GM23338 (cell line): ENCODE data around the gene RAD21L1. TPM values are rescaled to one million over a fixed set of nuclear protein-coding genes. Genes with fewer than 3 reads are reported as not detected.

Experiments used
- ATAC-seq: fragments of 200-7000 bp; cut with Tn5 transposase; 3 replicates; pipeline ENCODE4 v1.9.1; 2020
- DNase-seq: peaks from one replicate; pipeline ENCODE4 v3.0.0-alpha.2; 2015; ENCODE audit warnings: low spot score
- H2AFZ ChIP-seq: fragments of 200-600 bp; sonication (generic); 2 replicates; pipeline ENCODE4 v1.8.0; 2016; ENCODE audit warnings: antibody characterized with exemption, mild to moderate bottlenecking, moderate library complexity
- H3F3A ChIP-seq: fragments of 200-600 bp; sonication (generic); replicated peaks from 2 replicates; pipeline ENCODE4 v1.8.0; 2017; ENCODE audit warnings: antibody characterized with exemption, mixed run types, low read depth
- H3K27ac ChIP-seq: fragments of 200-600 bp; sonication (generic); 2 replicates; pipeline ENCODE4 v1.6.1; 2016; ENCODE audit warnings: low read depth
- H3K27me3 ChIP-seq: fragments of 200-600 bp; sonication (generic); 2 replicates; pipeline ENCODE4 v1.8.0; 2016; ENCODE audit warnings: mild to moderate bottlenecking, mixed run types, moderate library complexity; ENCODE audit not compliant: insufficient read depth
- H3K36me3 ChIP-seq: fragments of 200-600 bp; sonication (generic); 2 replicates; pipeline ENCODE4 v1.8.0; 2016; ENCODE audit warnings: mild to moderate bottlenecking; ENCODE audit not compliant: insufficient read depth
- H3K4me1 ChIP-seq: fragments of 200-600 bp; sonication (generic); 2 replicates; pipeline ENCODE4 v1.8.0; 2016; ENCODE audit warnings: mild to moderate bottlenecking, moderate library complexity; ENCODE audit not compliant: insufficient read depth
- H3K4me2 ChIP-seq: fragments of 200-600 bp; sonication (generic); 2 replicates; pipeline ENCODE4 v1.7.1; 2017; ENCODE audit warnings: mixed run types
- H3K4me3 ChIP-seq: fragments of 200-600 bp; sonication (generic); 2 replicates; pipeline ENCODE4 v1.6.1; 2016; ENCODE audit warnings: mixed run types
- H3K79me2 ChIP-seq: fragments of 200-600 bp; sonication (generic); replicated peaks from 2 replicates; pipeline ENCODE4 v1.8.0; 2017; ENCODE audit warnings: mild to moderate bottlenecking; ENCODE audit not compliant: insufficient read depth
- H3K9me2 ChIP-seq: fragments of 200-600 bp; sonication (generic); 2 replicates; pipeline ENCODE4 v1.8.0; 2017; ENCODE audit not compliant: insufficient read depth
- H4K20me1 ChIP-seq: fragments of 200-600 bp; sonication (generic); replicated peaks from 2 replicates; pipeline ENCODE4 v1.8.0; 2017; ENCODE audit warnings: mild to moderate bottlenecking; ENCODE audit not compliant: insufficient read depth
- H3K27ac Mint-ChIP-seq: 2 replicates; pipeline ENCODE4 v1.8.0; 2020; ENCODE audit warnings: inconsistent platforms, mild to moderate bottlenecking, moderate library complexity, mixed read lengths
- H3K27me3 Mint-ChIP-seq: 3 replicates; pipeline ENCODE4 v1.8.0; 2022; ENCODE audit warnings: low read depth, mild to moderate bottlenecking, moderate library complexity, mixed read lengths, inconsistent platforms; ENCODE audit not compliant: insufficient read depth, poor library complexity
- H3K36me3 Mint-ChIP-seq: 3 replicates; pipeline ENCODE4 v1.8.0; 2021; ENCODE audit warnings: low read depth, mild to moderate bottlenecking, inconsistent platforms, moderate library complexity, mixed read lengths
- H3K4me1 Mint-ChIP-seq: 3 replicates; pipeline ENCODE4 v1.8.0; 2020; ENCODE audit warnings: mild to moderate bottlenecking, inconsistent platforms, mixed read lengths
- H3K4me3 Mint-ChIP-seq: 3 replicates; pipeline ENCODE4 v1.8.0; 2021; ENCODE audit warnings: moderate library complexity, mild to moderate bottlenecking, inconsistent platforms, mixed read lengths
- H3K9me3 Mint-ChIP-seq: 3 replicates; pipeline ENCODE4 v1.8.0; 2020; ENCODE audit warnings: moderate library complexity, mild to moderate bottlenecking, inconsistent platforms, mixed read lengths
- CREB1 ChIP-seq: fragments of 250-450 bp; sonication (Bioruptor Pico); IDR thresholded peaks from 2 replicates; pipeline ENCODE4 v1.5.0; 2020; ENCODE audit warnings: low read depth, mild to moderate bottlenecking, moderate library complexity
- ETS1 ChIP-seq: IDR thresholded peaks from 2 replicates; pipeline ENCODE4 v1.6.1; 2016; ENCODE audit warnings: antibody characterized with exemption
- EZH2 ChIP-seq: fragments of 200-600 bp; sonication (generic); IDR thresholded peaks from one replicate; pipeline ENCODE4 v1.8.0; 2017; ENCODE audit warnings: antibody characterized with exemption, mild to moderate bottlenecking, low read depth; ENCODE audit not compliant: unreplicated experiment
- EZH2phosphoT487 ChIP-seq: fragments of 200-600 bp; sonication (generic); IDR thresholded peaks from one replicate; pipeline ENCODE4 v1.8.1; 2018; ENCODE audit warnings: antibody characterized with exemption; ENCODE audit not compliant: unreplicated experiment
- NANOG ChIP-seq: IDR thresholded peaks from 2 replicates; pipeline ENCODE4 v1.6.1; 2016; ENCODE audit warnings: antibody characterized with exemption, borderline replicate concordance
- POLR2AphosphoS5 ChIP-seq: IDR thresholded peaks from 2 replicates; pipeline ENCODE4 v1.6.1; 2016; ENCODE audit warnings: antibody characterized with exemption, low read depth
- ZNF331 ChIP-seq: fragments of 250-450 bp; sonication (Bioruptor Pico); IDR thresholded peaks from 2 replicates; pipeline ENCODE4 v1.5.0; 2020; ENCODE audit warnings: low read depth, mild to moderate bottlenecking, moderate library complexity
- ZNF462 ChIP-seq: fragments of 250-450 bp; sonication (Bioruptor Pico); IDR thresholded peaks from 2 replicates; pipeline ENCODE4 v1.5.0; 2020; ENCODE audit warnings: mild to moderate bottlenecking, moderate library complexity
- polyA plus RNA-seq: library from polyadenylated mRNA; unstranded; fragments of >200 nt; fragmentation: Nextera tagmentation; extraction: Ambion mirVana; gene quantifications from 2 replicates; pipeline ENCODE4 v1.2.1, GENCODE V29; 2016
- total RNA-seq: library from RNA; depleted of rRNA; stranded (reverse); fragments of >200 nt; shearing (Covaris generic); gene quantifications from 2 replicates; pipeline ENCODE4 v1.2.3, GENCODE V29; 2014
- TF ChIP-seq, protein P1 (sequence below), 2 experiments: fragments of 200-600 bp in 1 of 2; sonication (generic) in 1 of 2; conservative IDR thresholded peaks; 2 replicates each; pipeline versions ENCODE4 v1.5.1 to v1.6.1; 2016 to 2017; ENCODE audit warnings: antibody characterized with exemption in 2 of 2, low read depth in 2 of 2, mild to moderate bottlenecking in 2 of 2, moderate library complexity in 1 of 2

RAD21L1 gene
- total and polyA plus RNA-seq, 2 experiments from 2014 or later: 0.10 to 0.95 TPM

DNA sequence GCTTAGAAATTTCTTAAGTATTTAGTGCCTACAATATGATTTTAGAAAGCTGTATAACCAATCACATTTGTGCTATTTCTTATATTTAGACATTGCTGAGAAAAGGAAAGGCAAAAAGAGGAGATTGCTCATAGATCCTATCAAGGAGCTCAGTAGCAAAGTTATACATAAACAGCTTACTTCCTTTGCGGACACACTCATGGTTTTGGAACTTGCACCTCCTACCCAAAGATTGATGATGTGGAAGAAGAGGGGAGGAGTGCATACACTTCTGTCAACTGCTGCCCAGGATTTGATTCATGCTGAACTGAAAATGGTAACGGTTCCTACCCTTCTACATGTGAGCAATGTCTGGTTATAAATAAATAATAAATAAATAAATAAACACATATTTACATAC is 16.7 kb downstream of the RAD21L1 start (continued):
- TF ChIP-seq, protein P1, sequence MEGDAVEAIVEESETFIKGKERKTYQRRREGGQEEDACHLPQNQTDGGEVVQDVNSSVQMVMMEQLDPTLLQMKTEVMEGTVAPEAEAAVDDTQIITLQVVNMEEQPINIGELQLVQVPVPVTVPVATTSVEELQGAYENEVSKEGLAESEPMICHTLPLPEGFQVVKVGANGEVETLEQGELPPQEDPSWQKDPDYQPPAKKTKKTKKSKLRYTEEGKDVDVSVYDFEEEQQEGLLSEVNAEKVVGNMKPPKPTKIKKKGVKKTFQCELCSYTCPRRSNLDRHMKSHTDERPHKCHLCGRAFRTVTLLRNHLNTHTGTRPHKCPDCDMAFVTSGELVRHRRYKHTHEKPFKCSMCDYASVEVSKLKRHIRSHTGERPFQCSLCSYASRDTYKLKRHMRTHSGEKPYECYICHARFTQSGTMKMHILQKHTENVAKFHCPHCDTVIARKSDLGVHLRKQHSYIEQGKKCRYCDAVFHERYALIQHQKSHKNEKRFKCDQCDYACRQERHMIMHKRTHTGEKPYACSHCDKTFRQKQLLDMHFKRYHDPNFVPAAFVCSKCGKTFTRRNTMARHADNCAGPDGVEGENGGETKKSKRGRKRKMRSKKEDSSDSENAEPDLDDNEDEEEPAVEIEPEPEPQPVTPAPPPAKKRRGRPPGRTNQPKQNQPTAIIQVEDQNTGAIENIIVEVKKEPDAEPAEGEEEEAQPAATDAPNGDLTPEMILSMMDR (conservative IDR thresholded peaks at IDR 0.05; ENCODE audit: low read depth in 2 of 2): no peak
- TF ChIP-seq POLR2AphosphoS5: no peak
- no peak for TF ChIP-seq NANOG
- TF ChIP-seq ZNF331 (CRISPR knock-in tag): no peak
- no peak for TF ChIP-seq ZNF462
- TF ChIP-seq EZH2phosphoT487: no peak
- no peak for TF ChIP-seq CREB1 (CRISPR knock-in tag)

- Histone ChIP-seq H3K27ac (no peak overlapping the region), H3K4me2 (no peak overlapping the region), H3K9me2 (no peaks in the 10 kb centered on the region), H3K4me3 (no peak overlapping the region), H4K20me1 (no peaks in the 10 kb centered on the region), H3K79me2 (no peaks in the 10 kb centered on the region), H2AFZ (no peak overlapping the region), H3K36me3 (no peaks in the 10 kb centered on the region), H3F3A (no peaks in the 10 kb centered on the region), H3K27me3 (no peaks in the 10 kb centered on the region), H3K4me1 (no peaks in the 10 kb centered on the region)
- ATAC-seq (no peak), DNase-seq (no peak)
- Mint-ChIP-seq H3K9me3 (no peaks in the 10 kb centered on the region), H3K27ac (no peak overlapping the region), H3K27me3 (no peaks in the 10 kb centered on the region), H3K4me3 (no peak overlapping the region), H3K4me1 (peaks cover 5% of the 10 kb centered on the region; the same call in 2 of the 3 replicates), H3K36me3 (no peaks in the 10 kb centered on the region)
- TF ChIP-seq EZH2 (no peak), NANOG (no peak), ZNF331 (CRISPR knock-in tag) (no peak), EZH2phosphoT487 (no peak), ETS1 (no peak)
Measured at GRCh38 chr20:1245578-1245977, 19.7 kb downstream of the RAD21L1 start.
